HG03521 (cell line): ENCODE data around the gene S100A7A.
"Not testable (repeated sequence)": the region's sequence is repeated elsewhere in the genome, so short reads cannot be mapped to it uniquely, and the experiment has no call there.

ENCODE experiments used
- ATAC-seq: cut with Tn5 transposase; IDR thresholded peaks from one replicate; pipeline ENCODE4 v1.9.1; 2021; ENCODE audit warnings: mild to moderate bottlenecking, moderate library complexity; ENCODE audit not compliant: unreplicated experiment

Gene S100A7A

GRCh38 chr1:153419436-153419793 lies 3.1 kb downstream of the S100A7A start:
- ATAC-seq: not testable (repeated sequence)

- no peak for ATAC-seq
Observed at GRCh38 chr1:153420306-153420705, 4.0 kb downstream of the S100A7A start.

- ATAC-seq: no peak
Observed at GRCh38 chr1:153422450-153423068, 6.2 kb downstream of the S100A7A start.

- ATAC-seq: no peak
Observed at GRCh38 chr1:153426809-153427208, 10.5 kb downstream of the S100A7A start.

GRCh38 chr1:153428073-153428638 lies 11.8 kb downstream of the S100A7A start:
- ATAC-seq: no peak

- ATAC-seq: no peak
Observed at GRCh38 chr1:153428791-153429190, 12.5 kb downstream of the S100A7A start.

GRCh38 chr1:153429266-153430165 lies 13.2 kb downstream of the S100A7A start:
- ATAC-seq: no peak

- no peak for ATAC-seq
Observed at GRCh38 chr1:153430166-153430553, 13.8 kb downstream of the S100A7A start.

GRCh38 chr1:153430561-153430960 lies 14.2 kb downstream of the S100A7A start:
- ATAC-seq: no peak

- ATAC-seq: no peak
Observed at GRCh38 chr1:153431002-153431401, 14.7 kb downstream of the S100A7A start.

- ATAC-seq: no peak
Observed at GRCh38 chr1:153431427-153431826, 15.1 kb downstream of the S100A7A start.

GRCh38 chr1:153431928-153432327 lies 15.6 kb downstream of the S100A7A start:
- no peak for ATAC-seq

- no peak for ATAC-seq
Observed at GRCh38 chr1:153432874-153433681, 16.8 kb downstream of the S100A7A start.

- ATAC-seq: no peak
Observed at GRCh38 chr1:153434746-153435455, 18.6 kb downstream of the S100A7A start.

- ATAC-seq: no peak
Observed at GRCh38 chr1:153437236-153437635, 20.9 kb downstream of the S100A7A start.

- ATAC-seq: no peak
Observed at GRCh38 chr1:153438599-153438998, 22.3 kb downstream of the S100A7A start.

GRCh38 chr1:153439273-153439672 lies 23.0 kb downstream of the S100A7A start:
- ATAC-seq: no peak

- ATAC-seq: no peak
Observed at GRCh38 chr1:153441238-153441755, 25.0 kb downstream of the S100A7A start.

- ATAC-seq: no peak
Observed at GRCh38 chr1:153443486-153443885, 27.2 kb downstream of the S100A7A start.

- no peak for ATAC-seq
Observed at GRCh38 chr1:153444078-153444477, 27.8 kb downstream of the S100A7A start.
